Measurements from ENCODE around the gene PATL2.
"Not testable (repeated sequence)": the region's sequence is repeated elsewhere in the genome, so short reads cannot be mapped to it uniquely, and the experiment has no call there.

The PATL2 gene

GRCh38 chr15:44728576-44729407, 17.7 kb upstream of the PATL2 start:
- H3K4me1 ChIP-seq (ENCODE audit: control insufficient read depth in 2 of 2, insufficient read depth in 2 of 2, low read length in 2 of 2) = peaks cover 22 to 24% of the 10 kb centered on the region in 2 donors

GRCh38 chr15:44728232-44728575, 17.1 kb upstream of the PATL2 start:
- peak overlapping the region; percentile 95 to 100 for H3K27ac ChIP-seq (ENCODE audit: low read depth in 2 of 2, low read length in 2 of 2)
- H3K36me3 ChIP-seq (ENCODE audit: control insufficient read depth in 2 of 2, insufficient read depth in 2 of 2, low read length in 2 of 2); H3K9me3 ChIP-seq (ENCODE audit: control insufficient read depth in 2 of 2, low read length in 2 of 2); H3K27me3 ChIP-seq (ENCODE audit: control insufficient read depth in 2 of 2, insufficient read depth in 2 of 2, low read length in 2 of 2): not testable (repeated sequence)
- H3K4me1 ChIP-seq (ENCODE audit: control insufficient read depth in 2 of 2, insufficient read depth in 2 of 2, low read length in 2 of 2) = peaks cover 22 to 24% of the 10 kb centered on the region in 2 donors
- peak overlapping the region; percentile 79 to 97 for H3K4me3 ChIP-seq (ENCODE audit: low read length in 2 of 2)
- peak overlapping the region; percentile 72 to 98 for H3K9ac ChIP-seq (ENCODE audit: low read depth in 1 of 2, low read length in 2 of 2)

More at GRCh38 chr15:44728576-44729407, 17.7 kb upstream of the PATL2 start:
- Histone ChIP-seq H3K9ac (ENCODE audit: low read depth in 1 of 2, low read length in 2 of 2) (peak overlapping the region; percentile 98 to 100), H3K36me3 (ENCODE audit: control insufficient read depth in 2 of 2, insufficient read depth in 2 of 2, low read length in 2 of 2) (peaks cover 0 to 6% of the 10 kb centered on the region in 2 donors), H3K4me3 (ENCODE audit: low read length in 2 of 2) (peak overlapping the region; percentile 79 to 97), H3K27ac (ENCODE audit: low read depth in 2 of 2, low read length in 2 of 2) (peak overlapping the region; percentile 95 to 100), H3K9me3 (ENCODE audit: control insufficient read depth in 2 of 2, low read length in 2 of 2) (no peaks in the 10 kb centered on the region), H3K27me3 (ENCODE audit: control insufficient read depth in 2 of 2, insufficient read depth in 2 of 2, low read length in 2 of 2) (no peaks in the 10 kb centered on the region)

- H3K9ac ChIP-seq (ENCODE audit: low read depth in 1 of 2, low read length in 2 of 2) = peak overlapping the region; percentile 72 to 98
Observed at GRCh38 chr15:44727485-44728231, 16.5 kb upstream of the PATL2 start.

GRCh38 chr15:44726568-44727484, 15.7 kb upstream of the PATL2 start:
- H3K4me1 ChIP-seq (ENCODE audit: control insufficient read depth in 2 of 2, insufficient read depth in 2 of 2, low read length in 2 of 2) = peaks cover 22 to 24% of the 10 kb centered on the region in 2 donors
- no peaks in the 10 kb centered on the region for H3K9me3 ChIP-seq (ENCODE audit: control insufficient read depth in 2 of 2, low read length in 2 of 2)
- H3K27ac ChIP-seq (ENCODE audit: low read depth in 2 of 2, low read length in 2 of 2) = peak overlapping the region; percentile 95 to 100
- peaks cover 0 to 4% of the 10 kb centered on the region in 2 donors for H3K36me3 ChIP-seq (ENCODE audit: control insufficient read depth in 2 of 2, insufficient read depth in 2 of 2, low read length in 2 of 2)
- H3K27me3 ChIP-seq (ENCODE audit: control insufficient read depth in 2 of 2, insufficient read depth in 2 of 2, low read length in 2 of 2) = no peaks in the 10 kb centered on the region
- H3K9ac ChIP-seq (ENCODE audit: low read depth in 1 of 2, low read length in 2 of 2) = peak overlapping the region; percentile 14 to 81
- peak overlapping the region; percentile 12 to 70 for H3K4me3 ChIP-seq (ENCODE audit: low read length in 2 of 2)

More at GRCh38 chr15:44727485-44728231, 16.5 kb upstream of the PATL2 start:
- Histone ChIP-seq H3K4me3 (ENCODE audit: low read length in 2 of 2) (peak overlapping the region in 1 of 2 donors; percentile 97), H3K4me1 (ENCODE audit: control insufficient read depth in 2 of 2, insufficient read depth in 2 of 2, low read length in 2 of 2) (peaks cover 22 to 24% of the 10 kb centered on the region in 2 donors), H3K36me3 (ENCODE audit: control insufficient read depth in 2 of 2, insufficient read depth in 2 of 2, low read length in 2 of 2) (peaks cover 0 to 6% of the 10 kb centered on the region in 2 donors), H3K27ac (ENCODE audit: low read depth in 2 of 2, low read length in 2 of 2) (peak overlapping the region; percentile 95 to 100), H3K9me3 (ENCODE audit: control insufficient read depth in 2 of 2, low read length in 2 of 2) (no peaks in the 10 kb centered on the region), H3K27me3 (ENCODE audit: control insufficient read depth in 2 of 2, insufficient read depth in 2 of 2, low read length in 2 of 2) (no peaks in the 10 kb centered on the region)

- Histone ChIP-seq H3K4me3 (ENCODE audit: low read length in 2 of 2) (peak overlapping the region; percentile 12 to 70), H3K36me3 (ENCODE audit: control insufficient read depth in 2 of 2, insufficient read depth in 2 of 2, low read length in 2 of 2) (no peaks in the 10 kb centered on the region), H3K9me3 (ENCODE audit: control insufficient read depth in 2 of 2, low read length in 2 of 2) (no peaks in the 10 kb centered on the region), H3K27ac (ENCODE audit: low read depth in 2 of 2, low read length in 2 of 2) (peak overlapping the region; percentile 95 to 100), H3K4me1 (ENCODE audit: control insufficient read depth in 2 of 2, insufficient read depth in 2 of 2, low read length in 2 of 2) (peaks cover 22 to 24% of the 10 kb centered on the region in 2 donors), H3K27me3 (ENCODE audit: control insufficient read depth in 2 of 2, insufficient read depth in 2 of 2, low read length in 2 of 2) (no peaks in the 10 kb centered on the region), H3K9ac (ENCODE audit: low read depth in 1 of 2, low read length in 2 of 2) (peak overlapping the region; percentile 14 to 81)
Observed at GRCh38 chr15:44726136-44726535, 15.0 kb upstream of the PATL2 start.

- Histone ChIP-seq H3K27me3 (ENCODE audit: control insufficient read depth in 2 of 2, insufficient read depth in 2 of 2, low read length in 2 of 2) (no peaks in the 10 kb centered on the region), H3K27ac (ENCODE audit: low read depth in 2 of 2, low read length in 2 of 2) (peak overlapping the region in 1 of 2 donors; percentile 18), H3K9me3 (ENCODE audit: control insufficient read depth in 2 of 2, low read length in 2 of 2) (no peaks in the 10 kb centered on the region), H3K9ac (ENCODE audit: low read depth in 1 of 2, low read length in 2 of 2) (no peak overlapping the region), H3K4me3 (ENCODE audit: low read length in 2 of 2) (no peak overlapping the region), H3K36me3 (ENCODE audit: control insufficient read depth in 2 of 2, insufficient read depth in 2 of 2, low read length in 2 of 2) (peaks cover 19 to 20% of the 10 kb centered on the region in 2 donors), H3K4me1 (ENCODE audit: control insufficient read depth in 2 of 2, insufficient read depth in 2 of 2, low read length in 2 of 2) (peaks cover 13% of the 10 kb centered on the region in 2 donors)
Observed at GRCh38 chr15:44722011-44722410, 10.9 kb upstream of the PATL2 start.

GRCh38 chr15:44720460-44721176, 9.5 kb upstream of the PATL2 start:
- Histone ChIP-seq H3K27ac (ENCODE audit: low read depth in 2 of 2, low read length in 2 of 2) (no peak overlapping the region), H3K9ac (ENCODE audit: low read depth in 1 of 2, low read length in 2 of 2) (no peak overlapping the region), H3K9me3 (ENCODE audit: control insufficient read depth in 2 of 2, low read length in 2 of 2) (no peaks in the 10 kb centered on the region), H3K36me3 (ENCODE audit: control insufficient read depth in 2 of 2, insufficient read depth in 2 of 2, low read length in 2 of 2) (peaks cover 33 to 34% of the 10 kb centered on the region in 2 donors), H3K27me3 (ENCODE audit: control insufficient read depth in 2 of 2, insufficient read depth in 2 of 2, low read length in 2 of 2) (no peaks in the 10 kb centered on the region), H3K4me1 (ENCODE audit: control insufficient read depth in 2 of 2, insufficient read depth in 2 of 2, low read length in 2 of 2) (peaks cover 3 to 5% of the 10 kb centered on the region in 2 donors), H3K4me3 (ENCODE audit: low read length in 2 of 2) (no peak overlapping the region)

GRCh38 chr15:44720000-44720435, 8.9 kb upstream of the PATL2 start:
- not testable (repeated sequence) for H3K27ac ChIP-seq (ENCODE audit: low read depth in 2 of 2, low read length in 2 of 2); H3K9ac ChIP-seq (ENCODE audit: low read depth in 1 of 2, low read length in 2 of 2); H3K4me1 ChIP-seq (ENCODE audit: control insufficient read depth in 2 of 2, insufficient read depth in 2 of 2, low read length in 2 of 2); H3K27me3 ChIP-seq (ENCODE audit: control insufficient read depth in 2 of 2, insufficient read depth in 2 of 2, low read length in 2 of 2); H3K9me3 ChIP-seq (ENCODE audit: control insufficient read depth in 2 of 2, low read length in 2 of 2); H3K4me3 ChIP-seq (ENCODE audit: low read length in 2 of 2)
- peaks cover 39 to 40% of the 10 kb centered on the region in 2 donors for H3K36me3 ChIP-seq (ENCODE audit: control insufficient read depth in 2 of 2, insufficient read depth in 2 of 2, low read length in 2 of 2)
